Activated CD4-positive, alpha-beta T cell treated with anti-CD3 and anti-CD28 coated beads, Interleukin-2, amount 10 ng/mL, durations not matched to agents 24 days and 14 days (primary cell): ENCODE measurements around the gene NXPE3. TPM values are rescaled to one million over a fixed set of nuclear protein-coding genes. Genes with fewer than 3 reads are reported as not detected.
"Not testable (repeated sequence)": the region's sequence is repeated elsewhere in the genome, so short reads cannot be mapped to it uniquely, and the experiment has no call there.

Source experiments
- DNase-seq: peaks from one replicate; pipeline ENCODE4 v3.0.0; 2022
- H3K27ac Mint-ChIP-seq: one replicate; pipeline ENCODE4 v1.8.0; 2022; ENCODE audit warnings: mild to moderate bottlenecking, mixed read lengths
- H3K27me3 Mint-ChIP-seq: one replicate; pipeline ENCODE4 v1.8.0; 2022; ENCODE audit warnings: mixed read lengths
- H3K36me3 Mint-ChIP-seq: one replicate; pipeline ENCODE4 v1.8.0; 2022; ENCODE audit warnings: low read depth, mild to moderate bottlenecking, mixed read lengths
- H3K4me1 Mint-ChIP-seq: one replicate; pipeline ENCODE4 v1.8.0; 2021; ENCODE audit warnings: mixed read lengths
- H3K4me3 Mint-ChIP-seq: one replicate; pipeline ENCODE4 v1.8.0; 2022; ENCODE audit warnings: mild to moderate bottlenecking, moderate library complexity, mixed read lengths
- H3K9me3 Mint-ChIP-seq: one replicate; pipeline ENCODE4 v1.8.0; 2021; ENCODE audit warnings: mixed read lengths
- intact Hi-C: fragments of 100-400 bp; cut with micrococcal nuclease; formaldehyde crosslinking; loops from one replicate; pipeline ENCODE4 v1.15.1; 2023
- total RNA-seq: library from RNA; stranded (reverse); gene quantifications from 2 replicates; pipeline ENCODE4 v1.2.3, GENCODE V29; 2022

Gene NXPE3
- 17.2 and 18.2 TPM in 2 replicates for total RNA-seq

- DNase-seq, result peak; percentile 98
- H3K4me1 Mint-ChIP-seq, result peaks cover 31% of the 10 kb centered on the region
- no peaks in the 10 kb centered on the region for H3K27me3 Mint-ChIP-seq
- peak within 1 kb of the TSS; percentile 94 for H3K27ac Mint-ChIP-seq
- H3K36me3 Mint-ChIP-seq, result peaks cover 15% of the 10 kb centered on the region
- intact Hi-C loops, result loop anchor here (1.0 kb wide), 2 partner anchors 55 to 103 kb away; partner anchors contain the start of gene CEP97
- peak within 1 kb of the TSS; percentile 97 for H3K4me3 Mint-ChIP-seq
- H3K9me3 Mint-ChIP-seq, result no peaks in the 10 kb centered on the region
Measured at GRCh38 chr3:101779047-101779821, at the start of gene NXPE3. TSS of gene NXPE3 (plus strand) at chr3:101779211. CDS start at chr3:101785597, 6,386 bp downstream.

- no peaks in the 10 kb centered on the region for H3K9me3 Mint-ChIP-seq
- peaks cover 53% of the 10 kb centered on the region for H3K36me3 Mint-ChIP-seq
- no peak for DNase-seq
- no peaks in the 10 kb centered on the region for H3K27me3 Mint-ChIP-seq
- intact Hi-C loops, result no loop called here
- H3K4me1 Mint-ChIP-seq, result peaks cover 13% of the 10 kb centered on the region
- no peak overlapping the region for H3K4me3 Mint-ChIP-seq
- no peak overlapping the region for H3K27ac Mint-ChIP-seq
Measured at GRCh38 chr3:101729586-101729985, 49.4 kb upstream of the NXPE3 start.

- Mint-ChIP-seq H3K4me3 (no peak overlapping the region), H3K36me3 (peaks cover 65% of the 10 kb centered on the region), H3K4me1 (peaks cover 8% of the 10 kb centered on the region), H3K27ac (no peak overlapping the region), H3K9me3 (no peaks in the 10 kb centered on the region), H3K27me3 (no peaks in the 10 kb centered on the region)
- intact Hi-C loops, result no loop called here
- no peak for DNase-seq
Measured at GRCh38 chr3:101730839-101731238, 48.2 kb upstream of the NXPE3 start.

- H3K9me3 Mint-ChIP-seq, result peaks cover 5% of the 10 kb centered on the region
- no peaks in the 10 kb centered on the region for H3K4me1 Mint-ChIP-seq
- intact Hi-C loops, result no loop called here
- H3K36me3 Mint-ChIP-seq, result peaks cover 75% of the 10 kb centered on the region
- no peak overlapping the region for H3K27ac Mint-ChIP-seq
- no peak overlapping the region for H3K4me3 Mint-ChIP-seq
- H3K27me3 Mint-ChIP-seq, result no peaks in the 10 kb centered on the region
- DNase-seq, result no peak
Measured at GRCh38 chr3:101732240-101732641, 46.8 kb upstream of the NXPE3 start.

- H3K9me3 Mint-ChIP-seq, result peaks cover 9% of the 10 kb centered on the region
Measured at GRCh38 chr3:101735833-101736232, 43.2 kb upstream of the NXPE3 start.

GRCh38 chr3:101741914-101742313 is 37.1 kb upstream of the NXPE3 start:
- H3K27me3 Mint-ChIP-seq, DNase-seq, H3K9me3 Mint-ChIP-seq, H3K4me3 Mint-ChIP-seq, H3K27ac Mint-ChIP-seq, intact Hi-C loops, H3K4me1 Mint-ChIP-seq: not testable (repeated sequence)
- H3K36me3 Mint-ChIP-seq, result peaks cover 56% of the 10 kb centered on the region

More at GRCh38 chr3:101735833-101736232, 43.2 kb upstream of the NXPE3 start:
- H3K4me3 Mint-ChIP-seq, result no peak overlapping the region
- no peaks in the 10 kb centered on the region for H3K4me1 Mint-ChIP-seq
- H3K27me3 Mint-ChIP-seq, result no peaks in the 10 kb centered on the region
- peak; percentile 49 for DNase-seq
- no peak overlapping the region for H3K27ac Mint-ChIP-seq
- H3K36me3 Mint-ChIP-seq, result peaks cover 83% of the 10 kb centered on the region
- intact Hi-C loops, result no loop called here

- no peaks in the 10 kb centered on the region for H3K9me3 Mint-ChIP-seq
- H3K36me3 Mint-ChIP-seq, result peaks cover 42% of the 10 kb centered on the region
- H3K4me3 Mint-ChIP-seq, result no peak overlapping the region
- no peak overlapping the region for H3K27ac Mint-ChIP-seq
- no peak for DNase-seq
- H3K27me3 Mint-ChIP-seq, result no peaks in the 10 kb centered on the region
- H3K4me1 Mint-ChIP-seq, result no peaks in the 10 kb centered on the region
- intact Hi-C loops, result no loop called here
Measured at GRCh38 chr3:101744811-101745210, 34.2 kb upstream of the NXPE3 start.

GRCh38 chr3:101745934-101746333 is 33.1 kb upstream of the NXPE3 start:
- intact Hi-C loops, H3K27me3 Mint-ChIP-seq, DNase-seq, H3K4me1 Mint-ChIP-seq, H3K27ac Mint-ChIP-seq, H3K4me3 Mint-ChIP-seq, H3K9me3 Mint-ChIP-seq: not testable (repeated sequence)
- peaks cover 39% of the 10 kb centered on the region for H3K36me3 Mint-ChIP-seq

GRCh38 chr3:101753386-101754113 is 25.5 kb upstream of the NXPE3 start:
- H3K27ac Mint-ChIP-seq, H3K4me3 Mint-ChIP-seq, intact Hi-C loops, H3K9me3 Mint-ChIP-seq, H3K27me3 Mint-ChIP-seq: not testable (repeated sequence)
- DNase-seq, result peak; percentile 74
- H3K4me1 Mint-ChIP-seq, result peaks cover 11% of the 10 kb centered on the region
- peaks cover 58% of the 10 kb centered on the region for H3K36me3 Mint-ChIP-seq

- Mint-ChIP-seq H3K27me3 (no peaks in the 10 kb centered on the region), H3K9me3 (no peaks in the 10 kb centered on the region), H3K4me3 (no peak overlapping the region), H3K36me3 (peaks cover 66% of the 10 kb centered on the region), H3K4me1 (peaks cover 19% of the 10 kb centered on the region), H3K27ac (no peak overlapping the region)
- intact Hi-C loops, result no loop called here
- peak; percentile 39 for DNase-seq
Measured at GRCh38 chr3:101758224-101758623, 20.8 kb upstream of the NXPE3 start.

GRCh38 chr3:101762041-101762646 is 16.9 kb upstream of the NXPE3 start:
- Mint-ChIP-seq H3K4me3 (no peak overlapping the region), H3K27me3 (no peaks in the 10 kb centered on the region), H3K27ac (no peak overlapping the region), H3K36me3 (peaks cover 66% of the 10 kb centered on the region), H3K4me1 (peaks cover 13% of the 10 kb centered on the region), H3K9me3 (no peaks in the 10 kb centered on the region)
- DNase-seq, result no peak
- intact Hi-C loops, result no loop called here

GRCh38 chr3:101777745-101778281 is 1.2 kb upstream of the NXPE3 start:
- H3K36me3 Mint-ChIP-seq, intact Hi-C loops, H3K27me3 Mint-ChIP-seq, H3K9me3 Mint-ChIP-seq, H3K27ac Mint-ChIP-seq, DNase-seq: not testable (repeated sequence)
- H3K4me1 Mint-ChIP-seq, result peaks cover 23% of the 10 kb centered on the region
- H3K4me3 Mint-ChIP-seq, result peak overlapping the region; percentile 35

GRCh38 chr3:101778385-101779046 is 495 bp upstream of the NXPE3 start:
- intact Hi-C loops, result loop anchor here (1.0 kb wide), 2 partner anchors 54 to 102 kb away; partner anchors contain the start of gene CEP97
- H3K27me3 Mint-ChIP-seq, result no peaks in the 10 kb centered on the region
- peak overlapping the region; percentile 97 for H3K4me3 Mint-ChIP-seq
- peaks cover 9% of the 10 kb centered on the region for H3K36me3 Mint-ChIP-seq
- H3K4me1 Mint-ChIP-seq, result peaks cover 25% of the 10 kb centered on the region
- no peak for DNase-seq
- H3K27ac Mint-ChIP-seq, result peak overlapping the region; percentile 94
- no peaks in the 10 kb centered on the region for H3K9me3 Mint-ChIP-seq
